Subcutaneous adipose tissue (tissue), 4 donors: ENCODE results near the gene KIRREL3. TPM values are rescaled to one million over a fixed set of nuclear protein-coding genes. Genes with fewer than 3 reads are reported as not detected.

Source experiments
- total RNA-seq, 4 donors: library from RNA; depleted of rRNA; stranded (reverse); fragments of >200 nt; gene quantifications; one replicate each; pipeline ENCODE4 v1.1.0, GENCODE V29; 2016
- TF ChIP-seq, protein P1 (sequence below): fragments of 450-650 bp; IDR thresholded peaks from one replicate; pipeline ENCODE4 v1.5.1; 2016; ENCODE audit warnings: low read depth, mild to moderate bottlenecking, control low read depth, antibody characterized with exemption, moderate library complexity

The KIRREL3 gene
- total RNA-seq, 4 donors from 2014 or later, result not detected

DNA sequence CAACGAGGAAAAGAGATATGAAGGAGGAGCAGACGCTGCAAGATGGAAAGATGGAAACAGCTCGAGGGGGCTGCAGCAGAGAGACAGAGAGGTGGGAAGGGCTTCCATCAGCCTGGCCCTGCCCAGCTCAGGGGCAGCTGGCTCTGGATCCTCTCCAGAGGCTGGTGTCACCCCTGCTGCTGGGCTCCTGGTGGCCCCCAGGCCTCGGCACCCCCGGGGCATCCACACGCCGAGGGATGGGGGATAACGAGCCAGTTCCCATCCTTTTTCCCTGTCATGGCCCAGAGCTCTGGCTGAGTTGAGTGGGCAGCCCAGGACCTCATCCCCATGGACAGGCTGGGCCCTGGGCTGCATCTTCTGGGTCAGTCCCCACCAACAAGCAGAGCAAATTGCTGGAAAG lies 542.8 kb downstream of the KIRREL3 start:
- TF ChIP-seq, protein P1, sequence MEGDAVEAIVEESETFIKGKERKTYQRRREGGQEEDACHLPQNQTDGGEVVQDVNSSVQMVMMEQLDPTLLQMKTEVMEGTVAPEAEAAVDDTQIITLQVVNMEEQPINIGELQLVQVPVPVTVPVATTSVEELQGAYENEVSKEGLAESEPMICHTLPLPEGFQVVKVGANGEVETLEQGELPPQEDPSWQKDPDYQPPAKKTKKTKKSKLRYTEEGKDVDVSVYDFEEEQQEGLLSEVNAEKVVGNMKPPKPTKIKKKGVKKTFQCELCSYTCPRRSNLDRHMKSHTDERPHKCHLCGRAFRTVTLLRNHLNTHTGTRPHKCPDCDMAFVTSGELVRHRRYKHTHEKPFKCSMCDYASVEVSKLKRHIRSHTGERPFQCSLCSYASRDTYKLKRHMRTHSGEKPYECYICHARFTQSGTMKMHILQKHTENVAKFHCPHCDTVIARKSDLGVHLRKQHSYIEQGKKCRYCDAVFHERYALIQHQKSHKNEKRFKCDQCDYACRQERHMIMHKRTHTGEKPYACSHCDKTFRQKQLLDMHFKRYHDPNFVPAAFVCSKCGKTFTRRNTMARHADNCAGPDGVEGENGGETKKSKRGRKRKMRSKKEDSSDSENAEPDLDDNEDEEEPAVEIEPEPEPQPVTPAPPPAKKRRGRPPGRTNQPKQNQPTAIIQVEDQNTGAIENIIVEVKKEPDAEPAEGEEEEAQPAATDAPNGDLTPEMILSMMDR, result no peak

DNA sequence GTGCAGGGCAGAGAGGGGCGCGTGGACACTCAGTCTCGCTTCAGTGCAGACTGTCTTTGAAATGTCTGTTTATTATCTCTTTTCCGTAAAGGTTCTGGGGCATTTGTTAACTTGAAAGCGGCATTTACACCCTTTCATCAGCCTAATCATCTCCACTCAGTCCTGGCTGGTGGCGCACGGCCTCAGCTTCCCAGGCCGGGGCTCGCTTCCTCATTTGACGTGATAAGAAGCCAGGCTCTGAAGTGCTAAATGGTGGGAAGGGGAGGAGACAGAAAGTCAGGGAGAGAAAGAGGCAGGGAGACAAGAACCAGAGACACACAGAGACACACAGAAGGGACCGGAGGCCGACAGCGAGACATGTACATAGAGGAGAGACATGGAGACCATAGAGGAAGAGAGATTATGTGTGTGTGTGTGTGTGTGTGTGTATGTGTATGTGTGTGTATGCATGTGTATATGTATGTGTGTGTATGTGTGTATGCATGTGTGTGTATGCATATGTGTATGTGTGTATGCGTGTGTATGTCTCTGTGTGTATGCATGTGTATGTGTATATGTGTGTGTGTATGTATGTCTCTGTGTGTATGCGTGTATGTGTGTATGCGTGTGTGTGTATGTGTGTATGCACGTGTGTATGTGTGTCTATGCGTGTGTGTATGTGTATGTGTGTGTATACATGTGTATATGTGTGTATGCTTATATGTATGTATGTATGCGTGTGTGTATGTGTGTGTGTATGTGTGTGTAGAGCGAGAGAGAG lies 543.6 kb downstream of the KIRREL3 start:
- TF ChIP-seq, protein P1, result no peak

GRCh38 chr11:126456089-126456488 lies 544.5 kb downstream of the KIRREL3 start:
- TF ChIP-seq, protein P1, result no peak

GRCh38 chr11:126452241-126453101 lies 548.1 kb downstream of the KIRREL3 start:
- TF ChIP-seq, protein P1, result no peak

DNA sequence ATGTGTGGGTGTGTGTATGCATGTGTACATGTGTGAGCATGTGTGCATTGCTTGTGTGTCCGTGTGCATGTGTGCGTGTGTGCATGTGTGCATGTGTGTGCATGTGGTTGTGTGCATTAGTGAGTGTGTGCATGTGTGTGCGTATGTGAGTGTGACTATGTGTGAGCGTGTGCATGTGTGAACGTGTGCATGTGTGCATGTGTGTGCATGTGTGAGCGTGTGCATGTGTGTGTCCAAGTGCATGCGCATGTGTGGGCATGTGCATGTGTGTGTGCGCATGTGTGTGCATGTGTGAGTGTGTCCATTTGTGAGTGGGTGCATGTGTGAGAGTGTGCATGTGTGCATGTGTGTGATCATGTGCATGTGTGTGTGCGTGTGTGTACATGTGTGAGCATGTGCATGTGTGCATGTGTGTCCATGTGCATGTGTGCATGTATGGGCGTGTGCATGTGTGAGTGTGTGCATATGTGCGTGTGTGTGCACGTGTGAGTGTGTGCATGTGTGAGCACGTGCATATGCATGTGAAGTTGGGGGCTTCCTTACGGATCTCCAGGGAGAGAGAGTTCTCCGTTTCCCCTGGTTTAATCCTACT lies 549.3 kb downstream of the KIRREL3 start:
- TF ChIP-seq, protein P1, result no peak

DNA sequence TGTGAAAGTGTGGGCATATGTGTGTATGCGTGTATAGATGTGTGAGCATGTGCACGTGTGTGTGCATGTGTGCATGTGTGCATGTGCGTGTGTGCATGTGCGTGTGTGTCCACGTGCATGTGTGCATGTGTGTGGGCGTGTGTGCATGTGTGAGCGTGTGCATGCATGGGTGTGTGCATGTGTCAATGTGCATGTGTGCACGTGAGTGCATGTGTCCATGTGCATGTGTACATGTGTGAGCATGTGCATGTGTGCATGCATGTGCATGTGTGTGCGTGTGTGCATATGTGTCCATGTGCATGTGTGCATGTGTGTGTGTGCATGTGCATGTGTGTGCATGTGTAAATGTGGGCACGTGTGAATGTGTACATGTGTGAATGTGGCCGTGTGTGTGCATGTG lies 549.8 kb downstream of the KIRREL3 start:
- TF ChIP-seq, protein P1, result no peak

DNA sequence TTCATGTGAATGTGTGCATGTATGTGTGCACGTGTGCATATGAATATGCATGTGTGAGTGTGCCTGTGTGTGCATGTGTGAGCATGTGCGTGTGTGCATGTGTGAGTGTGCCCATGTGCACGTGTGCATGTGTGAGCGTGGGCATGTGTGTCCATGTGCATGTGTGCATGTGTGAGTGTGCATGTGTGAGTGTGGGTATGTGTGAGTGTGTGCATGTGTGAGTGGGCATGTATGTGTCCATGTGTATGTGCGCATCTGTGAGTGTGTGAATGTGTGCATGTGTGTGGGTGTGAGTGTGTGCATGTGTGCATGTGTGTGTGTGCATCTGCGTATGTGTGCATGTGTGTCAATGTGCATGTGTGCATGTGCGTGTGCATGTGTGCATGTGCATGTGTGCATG lies 550.4 kb downstream of the KIRREL3 start:
- TF ChIP-seq, protein P1, result no peak
